GM21723 (cell line): ENCODE results near the gene MED12L.

ENCODE experiments used
- ATAC-seq: cut with Tn5 transposase; IDR thresholded peaks from one replicate; pipeline ENCODE4 v1.9.1; 2021; ENCODE audit warnings: mild to moderate bottlenecking, moderate library complexity; ENCODE audit not compliant: unreplicated experiment

MED12L gene

GRCh38 chr3:151086484-151087456 lies 1.3 kb downstream of the MED12L start:
- peak; percentile 76 for ATAC-seq

GRCh38 chr3:151087648-151088047 lies 2.2 kb downstream of the MED12L start:
- ATAC-seq: no peak

GRCh38 chr3:151091685-151092345 lies 6.4 kb downstream of the MED12L start:
- no peak for ATAC-seq

GRCh38 chr3:151093148-151093547 lies 7.7 kb downstream of the MED12L start:
- ATAC-seq: no peak

GRCh38 chr3:151093905-151094304 lies 8.4 kb downstream of the MED12L start:
- no peak for ATAC-seq

GRCh38 chr3:151096716-151097115 lies 11.3 kb downstream of the MED12L start:
- ATAC-seq: no peak

- no peak for ATAC-seq
Observed at GRCh38 chr3:151100076-151100475, 14.6 kb downstream of the MED12L start.

- ATAC-seq: no peak
Observed at GRCh38 chr3:151101270-151101969, 16.0 kb downstream of the MED12L start.

GRCh38 chr3:151106311-151106710 lies 20.8 kb downstream of the MED12L start:
- ATAC-seq: no peak

GRCh38 chr3:151107177-151107576 lies 21.7 kb downstream of the MED12L start:
- ATAC-seq: no peak

- no peak for ATAC-seq
Observed at GRCh38 chr3:151107701-151108100, 22.2 kb downstream of the MED12L start.

GRCh38 chr3:151109286-151109800 lies 23.9 kb downstream of the MED12L start:
- ATAC-seq: no peak

GRCh38 chr3:151112731-151113130 lies 27.3 kb downstream of the MED12L start:
- ATAC-seq: no peak

- no peak for ATAC-seq
Observed at GRCh38 chr3:151113343-151113742, 27.9 kb downstream of the MED12L start.

GRCh38 chr3:151117047-151117446 lies 31.6 kb downstream of the MED12L start:
- ATAC-seq: no peak

- ATAC-seq: no peak
Observed at GRCh38 chr3:151119188-151119587, 33.7 kb downstream of the MED12L start.

- ATAC-seq: no peak
Observed at GRCh38 chr3:151120409-151120808, 34.9 kb downstream of the MED12L start.

- ATAC-seq: no peak
Observed at GRCh38 chr3:151121016-151121415, 35.6 kb downstream of the MED12L start.

GRCh38 chr3:151123827-151124226 lies 38.4 kb downstream of the MED12L start:
- no peak for ATAC-seq

- no peak for ATAC-seq
Observed at GRCh38 chr3:151124476-151124875, 39.0 kb downstream of the MED12L start.

- ATAC-seq: no peak
Observed at GRCh38 chr3:151130428-151130827, 45.0 kb downstream of the MED12L start.
